ENCODE measurements around the gene FOXC2.

FOXC2 gene

DNA sequence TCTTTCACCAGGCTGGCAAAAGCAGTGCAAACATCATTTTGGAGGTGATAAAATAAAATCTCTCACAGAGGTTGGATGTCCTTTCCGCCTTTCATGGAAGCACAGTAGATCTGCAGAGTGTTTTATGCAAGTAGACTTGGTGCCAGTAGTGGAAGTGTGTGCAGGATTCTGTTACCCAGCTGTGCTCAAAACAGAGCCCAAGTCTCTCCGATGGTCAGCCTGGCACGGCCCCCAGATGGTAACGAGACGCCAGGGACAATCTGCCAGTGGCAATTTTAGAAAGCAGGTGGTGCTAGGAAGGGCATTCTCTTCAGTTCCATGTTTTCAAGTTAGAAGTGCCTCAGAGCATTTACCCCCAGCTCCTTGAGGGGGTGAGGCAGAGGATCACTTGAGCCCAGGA, 10.1 kb upstream of the FOXC2 start:
- Histone ChIP-seq H3K27ac (ENCODE audit: low read length) (no peak overlapping the region), H3K36me3 (ENCODE audit: control insufficient read depth, insufficient read depth, low read length) (no peaks in the 10 kb centered on the region), H3K27me3 (ENCODE audit: control insufficient read depth, insufficient read depth, low read length) (no peaks in the 10 kb centered on the region), H3K4me3 (ENCODE audit: low read length) (no peak overlapping the region), H3K4me1 (ENCODE audit: control insufficient read depth, insufficient read depth, low read length) (no peaks in the 10 kb centered on the region), H3K9me3 (ENCODE audit: control insufficient read depth, insufficient read depth, low read length) (no peaks in the 10 kb centered on the region)
- DNase-seq (ENCODE audit: low read depth, low spot score): no peak
- WGBS (ENCODE audit: insufficient coverage, insufficient read length): no CpG with 5 or more reads among the region's 5 CpGs

DNA sequence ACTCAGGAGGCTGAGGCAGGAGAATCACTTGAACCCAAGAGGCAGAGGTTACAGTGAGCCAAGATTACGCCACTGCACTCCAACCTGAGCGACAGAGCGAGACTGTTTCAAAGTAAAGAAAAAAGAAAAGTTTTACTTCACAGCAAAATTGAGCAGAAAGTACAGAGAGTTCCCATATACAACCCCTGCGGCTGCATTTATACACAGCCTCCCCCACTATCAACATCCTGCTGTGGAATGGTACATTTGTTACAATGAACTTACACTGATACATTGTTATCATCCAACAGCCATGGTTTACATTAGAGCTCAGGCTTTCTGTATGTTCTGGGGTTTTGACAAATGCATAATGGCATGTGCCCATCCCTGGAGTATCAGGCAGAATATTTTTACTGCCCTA, 9.0 kb upstream of the FOXC2 start:
- Histone ChIP-seq H3K36me3 (ENCODE audit: control insufficient read depth, insufficient read depth, low read length) (no peaks in the 10 kb centered on the region), H3K27me3 (ENCODE audit: control insufficient read depth, insufficient read depth, low read length) (no peaks in the 10 kb centered on the region), H3K4me3 (ENCODE audit: low read length) (no peak overlapping the region), H3K4me1 (ENCODE audit: control insufficient read depth, insufficient read depth, low read length) (no peaks in the 10 kb centered on the region), H3K9me3 (ENCODE audit: control insufficient read depth, insufficient read depth, low read length) (no peaks in the 10 kb centered on the region), H3K27ac (ENCODE audit: low read length) (no peak overlapping the region)
- no peak for DNase-seq (ENCODE audit: low read depth, low spot score)
- no CpG with 5 or more reads among the region's 4 CpGs for WGBS (ENCODE audit: insufficient coverage, insufficient read length)

DNA sequence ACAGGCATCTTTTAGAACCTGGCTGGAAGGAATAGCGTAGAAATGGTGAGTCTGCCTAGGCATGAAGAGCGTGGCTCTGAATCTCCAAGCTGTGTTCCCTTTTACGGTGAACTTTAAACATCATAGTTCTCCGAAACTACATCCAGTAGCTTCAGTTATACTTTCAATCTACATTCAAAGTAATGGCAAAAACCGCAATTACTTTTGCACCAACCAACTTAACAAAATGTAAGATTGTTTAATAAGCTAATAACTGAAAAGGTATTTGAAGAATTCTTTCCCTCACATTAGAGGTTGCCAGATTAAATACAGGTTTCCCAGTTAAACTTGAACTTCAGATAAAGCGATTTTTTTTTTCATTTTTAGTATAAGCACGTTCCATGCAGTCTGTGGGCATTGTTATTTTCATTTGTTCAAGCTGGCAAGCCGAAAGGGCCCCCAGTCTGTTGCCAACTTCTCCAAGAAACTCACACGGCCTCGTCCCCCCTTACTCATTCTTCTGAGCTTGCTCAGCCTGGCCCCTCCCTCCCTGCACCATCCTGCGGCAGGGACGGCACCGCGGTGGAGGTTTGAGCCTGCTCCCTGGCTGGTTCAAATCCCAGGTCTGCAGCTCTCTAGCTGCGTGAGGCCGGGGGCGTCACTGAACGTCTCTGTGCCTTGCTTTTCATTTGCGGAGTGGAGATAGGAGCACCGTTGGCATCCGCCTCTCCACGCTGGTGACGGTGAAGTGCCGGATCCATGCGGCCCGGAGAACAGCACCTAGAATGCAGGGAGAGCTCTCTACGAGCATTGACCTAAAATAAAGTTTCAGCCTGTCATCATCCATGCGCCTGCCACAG, 8.1 kb upstream of the FOXC2 start:
- Histone ChIP-seq H3K4me3 (ENCODE audit: low read length) (no peak overlapping the region), H3K9me3 (ENCODE audit: control insufficient read depth, insufficient read depth, low read length) (no peaks in the 10 kb centered on the region), H3K36me3 (ENCODE audit: control insufficient read depth, insufficient read depth, low read length) (no peaks in the 10 kb centered on the region), H3K27ac (ENCODE audit: low read length) (no peak overlapping the region), H3K4me1 (ENCODE audit: control insufficient read depth, insufficient read depth, low read length) (no peaks in the 10 kb centered on the region), H3K27me3 (ENCODE audit: control insufficient read depth, insufficient read depth, low read length) (no peaks in the 10 kb centered on the region)
- DNase-seq (ENCODE audit: low read depth, low spot score): no peak
- WGBS (ENCODE audit: insufficient coverage, insufficient read length): no CpG with 5 or more reads among the region's 28 CpGs

DNA sequence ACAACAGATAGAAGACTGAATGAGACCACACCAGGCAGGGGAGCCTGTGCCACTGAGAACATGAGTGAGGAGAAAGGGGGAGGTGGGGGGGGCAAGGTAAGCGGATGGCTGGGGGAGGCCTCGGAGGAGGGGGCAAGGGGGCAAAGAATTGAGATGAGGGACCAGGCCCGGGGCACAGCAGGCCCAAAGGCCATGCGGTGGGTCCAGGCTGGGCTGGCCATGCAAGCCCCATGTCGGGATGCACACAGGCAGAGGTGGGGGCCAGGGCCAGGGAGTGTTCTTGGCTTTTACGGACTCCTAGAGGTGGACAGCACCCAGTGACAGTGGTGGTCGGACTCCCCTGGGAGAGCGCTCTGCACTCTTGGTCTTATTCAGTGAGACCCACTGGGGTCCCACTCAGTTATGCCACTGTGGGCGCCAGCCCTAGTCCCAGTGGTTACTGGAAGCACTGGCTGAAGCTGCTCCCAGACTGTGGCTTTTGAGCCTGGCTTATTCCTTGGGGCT, 6.8 kb upstream of the FOXC2 start:
- no peaks in the 10 kb centered on the region for H3K9me3 ChIP-seq (ENCODE audit: control insufficient read depth, insufficient read depth, low read length)
- H3K27ac ChIP-seq (ENCODE audit: low read length): no peak overlapping the region
- H3K4me1 ChIP-seq (ENCODE audit: control insufficient read depth, insufficient read depth, low read length): no peaks in the 10 kb centered on the region
- H3K4me3 ChIP-seq (ENCODE audit: low read length): no peak overlapping the region
- DNase-seq (ENCODE audit: low read depth, low spot score): no peak
- no peaks in the 10 kb centered on the region for H3K36me3 ChIP-seq (ENCODE audit: control insufficient read depth, insufficient read depth, low read length)
- H3K27me3 ChIP-seq (ENCODE audit: control insufficient read depth, insufficient read depth, low read length): peaks cover 10% of the 10 kb centered on the region
- WGBS (ENCODE audit: insufficient coverage, insufficient read length): no CpG with 5 or more reads among the region's 9 CpGs

DNA sequence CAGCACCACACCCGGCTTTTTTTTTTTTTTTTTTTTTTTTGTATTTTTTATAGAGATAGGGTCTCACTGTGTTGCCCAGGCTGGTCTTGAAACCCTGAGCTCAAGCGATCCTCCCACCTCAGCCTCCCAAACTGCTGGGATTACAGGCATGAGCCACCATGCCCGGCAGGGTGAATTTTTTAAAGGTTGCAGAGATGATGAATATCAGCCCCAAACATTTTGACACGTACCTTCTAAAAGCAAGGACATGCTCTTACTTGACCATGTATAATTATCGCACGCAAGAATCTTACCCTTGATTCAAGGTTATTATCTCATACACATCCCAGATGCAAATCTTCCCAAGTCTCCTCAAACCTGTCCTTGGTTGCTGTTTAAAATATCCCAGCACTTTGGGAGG, 4.3 kb upstream of the FOXC2 start:
- no peak for DNase-seq (ENCODE audit: low read depth, low spot score)
- no peaks in the 10 kb centered on the region for H3K9me3 ChIP-seq (ENCODE audit: control insufficient read depth, insufficient read depth, low read length)
- H3K27ac ChIP-seq (ENCODE audit: low read length): no peak overlapping the region
- no peak overlapping the region for H3K4me3 ChIP-seq (ENCODE audit: low read length)
- no peaks in the 10 kb centered on the region for H3K36me3 ChIP-seq (ENCODE audit: control insufficient read depth, insufficient read depth, low read length)
- peaks cover 2% of the 10 kb centered on the region for H3K4me1 ChIP-seq (ENCODE audit: control insufficient read depth, insufficient read depth, low read length)
- WGBS (ENCODE audit: insufficient coverage, insufficient read length): no CpG with 5 or more reads among the region's 6 CpGs
- H3K27me3 ChIP-seq (ENCODE audit: control insufficient read depth, insufficient read depth, low read length): peaks cover 26% of the 10 kb centered on the region

DNA sequence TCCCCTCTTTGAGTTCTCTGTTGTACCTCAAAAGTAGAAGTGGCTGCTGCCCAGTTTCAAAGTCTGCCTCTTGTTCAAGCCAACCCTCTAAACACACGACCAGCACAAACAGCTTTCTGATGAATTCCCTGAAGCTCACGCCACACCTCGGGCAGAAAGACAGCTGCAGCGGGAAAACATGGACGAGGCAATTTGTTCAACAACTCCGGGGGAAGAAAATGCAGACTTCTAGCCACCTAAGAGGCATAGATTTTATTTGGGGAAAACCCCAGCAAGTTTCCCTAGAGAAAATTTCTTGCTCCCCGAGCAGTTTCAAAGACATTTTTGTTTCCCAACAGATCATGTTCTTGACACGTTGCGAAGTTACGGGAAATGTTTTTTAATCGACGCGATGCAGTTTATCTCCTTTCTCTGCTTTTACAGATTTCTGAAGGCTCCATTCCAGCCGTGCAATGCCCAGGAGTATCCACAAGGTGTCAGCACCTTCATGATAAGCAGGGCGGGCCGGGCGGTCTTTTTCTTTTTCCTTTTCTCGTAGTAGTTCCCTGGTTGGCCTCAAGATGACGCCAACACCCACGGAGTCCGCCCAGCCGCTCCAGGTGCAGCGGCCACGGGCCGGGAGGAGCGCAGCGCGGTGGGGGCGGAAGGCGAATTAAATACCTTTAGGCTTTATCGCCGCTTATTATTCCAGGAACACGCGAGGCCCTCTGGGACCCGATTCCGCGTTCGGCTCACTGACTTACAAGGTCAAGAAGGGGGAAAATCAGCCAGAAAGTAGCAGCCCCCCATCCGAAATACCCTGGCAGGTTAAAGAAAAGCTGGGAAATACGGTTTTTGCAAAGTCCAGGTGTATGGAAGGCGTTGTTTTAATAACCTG, 2.9 kb upstream of the FOXC2 start:
- peaks cover 37% of the 10 kb centered on the region for H3K27me3 ChIP-seq (ENCODE audit: control insufficient read depth, insufficient read depth, low read length)
- H3K27ac ChIP-seq (ENCODE audit: low read length): no peak overlapping the region
- peaks cover 4% of the 10 kb centered on the region for H3K4me1 ChIP-seq (ENCODE audit: control insufficient read depth, insufficient read depth, low read length)
- no peaks in the 10 kb centered on the region for H3K9me3 ChIP-seq (ENCODE audit: control insufficient read depth, insufficient read depth, low read length)
- no peak for DNase-seq (ENCODE audit: low read depth, low spot score)
- WGBS (ENCODE audit: insufficient coverage, insufficient read length): no CpG with 5 or more reads among the region's 41 CpGs
- H3K4me3 ChIP-seq (ENCODE audit: low read length): no peak overlapping the region
- H3K36me3 ChIP-seq (ENCODE audit: control insufficient read depth, insufficient read depth, low read length): no peaks in the 10 kb centered on the region

DNA sequence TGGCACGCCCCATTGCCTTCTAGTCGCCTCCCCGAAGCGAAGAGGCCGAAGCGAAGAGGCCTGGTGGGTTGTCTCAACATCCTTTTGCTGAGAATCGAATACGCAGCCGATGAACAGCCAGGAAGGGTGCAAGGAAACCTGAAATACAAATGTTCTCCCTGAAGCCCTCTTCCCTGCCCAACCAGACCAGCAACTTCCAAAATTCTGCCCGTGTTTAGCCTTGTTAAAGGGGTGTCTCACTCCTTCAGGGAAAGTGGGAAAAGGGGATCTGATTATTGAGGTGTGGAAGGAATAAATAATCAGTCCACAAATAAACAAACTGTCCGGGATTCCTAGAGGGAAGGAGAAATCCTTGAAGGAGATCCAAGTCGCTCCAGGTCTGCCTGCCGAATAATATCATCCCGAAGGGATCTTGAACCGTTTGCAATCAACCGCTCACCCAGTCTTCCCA, 1.4 kb upstream of the FOXC2 start:
- peaks cover 4% of the 10 kb centered on the region for H3K4me1 ChIP-seq (ENCODE audit: control insufficient read depth, insufficient read depth, low read length)
- no peak overlapping the region for H3K4me3 ChIP-seq (ENCODE audit: low read length)
- H3K27ac ChIP-seq (ENCODE audit: low read length): no peak overlapping the region
- no peaks in the 10 kb centered on the region for H3K36me3 ChIP-seq (ENCODE audit: control insufficient read depth, insufficient read depth, low read length)
- H3K9me3 ChIP-seq (ENCODE audit: control insufficient read depth, insufficient read depth, low read length): no peaks in the 10 kb centered on the region
- DNase-seq (ENCODE audit: low read depth, low spot score): no peak
- no CpG with 5 or more reads among the region's 16 CpGs for WGBS (ENCODE audit: insufficient coverage, insufficient read length)
- H3K27me3 ChIP-seq (ENCODE audit: control insufficient read depth, insufficient read depth, low read length): peaks cover 50% of the 10 kb centered on the region

DNA sequence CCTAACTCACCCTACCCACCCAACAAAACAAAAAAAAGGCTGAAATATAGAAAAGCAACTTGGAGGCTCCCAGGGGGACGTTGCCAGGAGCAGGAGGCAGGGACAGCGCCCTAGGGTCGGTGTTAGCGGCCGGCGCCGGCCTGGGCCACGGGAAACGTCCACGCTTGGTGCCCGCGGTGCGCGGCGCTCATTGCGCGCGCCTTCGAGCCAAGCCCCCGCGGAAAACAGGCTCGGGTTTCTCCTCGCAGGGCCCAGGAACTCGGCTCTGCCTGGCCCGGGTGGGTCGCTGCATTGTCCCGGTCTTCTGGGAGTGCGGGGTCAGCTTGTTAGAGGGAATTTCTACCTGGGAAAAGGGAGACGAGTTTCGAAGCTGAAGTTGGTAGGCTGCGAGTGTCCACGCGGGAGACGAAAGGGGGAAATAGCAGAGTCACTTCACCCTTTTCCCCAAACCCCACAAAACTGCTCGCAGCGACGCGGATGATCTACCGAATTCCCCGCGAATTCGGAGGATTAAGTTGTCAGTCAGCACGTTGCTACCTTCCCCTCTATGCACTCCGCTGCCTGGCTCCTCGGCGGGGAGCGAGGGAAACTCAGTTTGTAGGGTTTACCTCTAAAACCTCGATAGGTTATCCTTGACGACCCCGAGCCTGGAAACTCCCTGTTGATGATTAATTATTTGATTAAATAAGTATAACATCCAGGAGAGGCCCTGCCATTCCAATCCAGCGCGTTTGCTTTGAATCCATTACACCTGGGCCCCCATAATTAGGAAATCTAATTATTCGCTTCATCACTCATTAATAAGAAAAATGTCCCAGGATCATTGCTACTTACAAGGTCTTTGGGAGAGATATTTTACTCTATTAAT, 751 bp upstream of the FOXC2 start:
- H3K4me3 ChIP-seq (ENCODE audit: low read length): no peak overlapping the region
- no peaks in the 10 kb centered on the region for H3K36me3 ChIP-seq (ENCODE audit: control insufficient read depth, insufficient read depth, low read length)
- H3K27ac ChIP-seq (ENCODE audit: low read length): no peak overlapping the region
- peaks cover 56% of the 10 kb centered on the region for H3K27me3 ChIP-seq (ENCODE audit: control insufficient read depth, insufficient read depth, low read length)
- no peaks in the 10 kb centered on the region for H3K9me3 ChIP-seq (ENCODE audit: control insufficient read depth, insufficient read depth, low read length)
- peaks cover 4% of the 10 kb centered on the region for H3K4me1 ChIP-seq (ENCODE audit: control insufficient read depth, insufficient read depth, low read length)
- WGBS (ENCODE audit: insufficient coverage, insufficient read length): no CpG with 5 or more reads among the region's 53 CpGs
- no peak for DNase-seq (ENCODE audit: low read depth, low spot score)

DNA sequence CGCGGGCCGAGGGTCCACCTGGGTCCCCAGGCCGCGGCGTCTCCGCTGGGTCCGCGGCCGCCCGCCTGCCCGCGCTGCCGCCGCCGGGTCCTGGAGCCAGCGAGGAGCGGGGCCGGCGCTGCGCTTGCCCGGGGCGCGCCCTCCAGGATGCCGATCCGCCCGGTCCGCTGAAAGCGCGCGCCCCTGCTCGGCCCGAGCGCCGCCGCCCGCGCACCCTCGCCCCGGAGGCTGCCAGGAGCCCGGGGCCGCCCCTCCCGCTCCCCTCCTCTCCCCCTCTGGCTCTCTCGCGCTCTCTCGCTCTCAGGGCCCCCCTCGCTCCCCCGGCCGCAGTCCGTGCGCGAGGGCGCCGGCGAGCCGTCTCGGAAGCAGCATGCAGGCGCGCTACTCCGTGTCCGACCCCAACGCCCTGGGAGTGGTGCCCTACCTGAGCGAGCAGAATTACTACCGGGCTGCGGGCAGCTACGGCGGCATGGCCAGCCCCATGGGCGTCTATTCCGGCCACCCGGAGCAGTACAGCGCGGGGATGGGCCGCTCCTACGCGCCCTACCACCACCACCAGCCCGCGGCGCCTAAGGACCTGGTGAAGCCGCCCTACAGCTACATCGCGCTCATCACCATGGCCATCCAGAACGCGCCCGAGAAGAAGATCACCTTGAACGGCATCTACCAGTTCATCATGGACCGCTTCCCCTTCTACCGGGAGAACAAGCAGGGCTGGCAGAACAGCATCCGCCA, 504 bp downstream of the FOXC2 start:
- no peak overlapping the region for H3K27ac ChIP-seq (ENCODE audit: low read length)
- no peaks in the 10 kb centered on the region for H3K9me3 ChIP-seq (ENCODE audit: control insufficient read depth, insufficient read depth, low read length)
- H3K27me3 ChIP-seq (ENCODE audit: control insufficient read depth, insufficient read depth, low read length): peaks cover 69% of the 10 kb centered on the region
- no peak for DNase-seq (ENCODE audit: low read depth, low spot score)
- H3K4me1 ChIP-seq (ENCODE audit: control insufficient read depth, insufficient read depth, low read length): peaks cover 6% of the 10 kb centered on the region
- H3K4me3 ChIP-seq (ENCODE audit: low read length): peak overlapping the region; percentile 45; the same call in 1 of the 2 replicates
- no peaks in the 10 kb centered on the region for H3K36me3 ChIP-seq (ENCODE audit: control insufficient read depth, insufficient read depth, low read length)
- WGBS (ENCODE audit: insufficient coverage, insufficient read length): no CpG with 5 or more reads among the region's 88 CpGs

Data from iPS DF 6.9 (cell line).